SJSA1 (cell line): ENCODE measurements around the gene C1QTNF6. TPM values are rescaled to one million over a fixed set of nuclear protein-coding genes. Genes with fewer than 3 reads are reported as not detected.

Experiments
- DNase-seq, 2 experiments: peaks; one replicate each; pipeline ENCODE4 v3.0.0-alpha.2; 2015 to 2020; ENCODE audit warnings: low spot score in 2 of 2, low read depth in 1 of 2
- H3K27ac ChIP-seq: fragments of 250-450 bp; sonication (Bioruptor Pico); 2 replicates; pipeline ENCODE4 v1.5.1; 2020; ENCODE audit warnings: mild to moderate bottlenecking, moderate library complexity
- H3K27me3 ChIP-seq: fragments of 250-450 bp; sonication (Bioruptor Pico); replicated peaks from 2 replicates; pipeline ENCODE4 v1.5.1; 2020; ENCODE audit warnings: mild to moderate bottlenecking, moderate library complexity
- H3K36me3 ChIP-seq: fragments of 250-450 bp; sonication (Bioruptor Pico); 2 replicates; pipeline ENCODE4 v1.5.1; 2020; ENCODE audit warnings: mild to moderate bottlenecking
- H3K4me1 ChIP-seq: fragments of 250-450 bp; sonication (Bioruptor Pico); replicated peaks from 2 replicates; pipeline ENCODE4 v1.6.1; 2021; ENCODE audit warnings: mild to moderate bottlenecking
- H3K4me3 ChIP-seq: fragments of 250-450 bp; sonication (Bioruptor Pico); 2 replicates; pipeline ENCODE4 v1.5.1; 2020; ENCODE audit warnings: mild to moderate bottlenecking
- H3K9me3 ChIP-seq: fragments of 250-450 bp; sonication (Bioruptor Pico); replicated peaks from 2 replicates; pipeline ENCODE4 v1.5.1; 2020; ENCODE audit warnings: mild to moderate bottlenecking
- total RNA-seq: library from RNA; depleted of rRNA; stranded (reverse); fragments of >200 nt; shearing (Covaris generic); gene quantifications from 2 replicates; pipeline ENCODE4 v1.2.3, GENCODE V29; 2014

The C1QTNF6 gene
- total RNA-seq, 1 experiment from 2014 or later = 3.4 TPM

DNA sequence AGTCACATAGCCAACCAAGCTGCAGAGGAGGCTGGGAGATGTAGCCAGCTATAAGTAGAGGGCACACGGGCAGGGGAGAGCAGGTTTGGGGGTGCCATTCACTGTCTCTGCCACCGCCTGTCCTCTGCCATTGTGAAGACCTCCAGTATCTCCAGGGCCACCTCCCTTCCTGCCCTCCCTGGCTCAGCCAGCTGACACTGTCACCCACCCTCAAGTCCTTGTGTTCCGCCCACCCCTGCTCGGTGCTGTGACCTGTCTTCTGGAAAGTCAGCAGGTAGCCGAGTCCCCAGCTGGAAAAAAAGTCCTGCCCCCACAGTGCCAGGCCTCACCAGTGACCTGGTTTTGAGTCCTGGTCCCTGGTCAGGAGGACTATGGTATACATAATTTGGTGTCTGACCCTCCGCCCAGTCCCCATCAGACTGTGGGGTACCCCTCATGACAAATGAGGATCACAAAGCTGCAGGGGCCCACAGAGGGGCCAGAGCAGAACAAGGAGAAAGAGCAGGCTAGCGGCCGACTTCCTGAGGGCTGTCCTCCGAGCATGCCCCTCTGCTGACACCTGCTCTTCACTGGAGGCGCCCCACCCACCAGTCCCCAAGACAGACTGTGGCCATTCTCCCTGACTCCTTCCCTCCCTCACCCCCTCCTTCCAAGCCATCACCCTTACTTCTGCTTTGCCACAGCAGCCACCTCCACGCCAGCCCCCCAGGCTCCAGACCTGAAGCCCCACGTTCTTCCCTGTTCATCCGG lies 31.2 kb downstream of the C1QTNF6 start:
- Histone ChIP-seq H3K27me3 (0 out of 2 replicates have a peak, but pooled peaks cover 2% of the 10 kb centered on the region), H3K4me3 (no peak overlapping the region), H3K9me3 (0 out of 2 replicates have a peak, but pooled peaks cover 14% of the 10 kb centered on the region), H3K36me3 (no peaks in the 10 kb centered on the region), H3K4me1 (no peaks in the 10 kb centered on the region), H3K27ac (no peak overlapping the region)
- DNase-seq = no peak

DNA sequence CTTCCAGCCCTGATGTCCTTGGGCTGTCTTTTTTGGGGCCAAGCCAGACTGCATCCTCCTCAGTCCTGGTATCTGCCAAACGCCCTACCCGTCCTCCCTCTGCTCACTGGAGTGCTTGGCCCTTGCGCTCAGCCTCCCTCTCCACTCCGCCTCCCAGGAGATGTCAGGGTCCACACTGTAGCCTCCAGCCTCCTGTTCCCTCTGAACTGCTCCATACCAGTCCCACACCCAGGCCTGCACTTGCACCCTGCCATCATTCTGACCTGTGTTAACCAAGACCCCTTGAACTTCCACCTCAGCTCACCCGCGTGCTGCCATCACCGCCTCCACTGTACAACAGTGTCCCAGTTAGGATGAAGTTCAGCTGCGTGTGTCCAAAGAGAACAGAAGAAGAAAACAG lies 32.1 kb downstream of the C1QTNF6 start:
- H3K9me3 ChIP-seq = 0 out of 2 replicates have a peak, but pooled peaks cover 6% of the 10 kb centered on the region
- no peak overlapping the region for H3K4me3 ChIP-seq
- no peaks in the 10 kb centered on the region for H3K36me3 ChIP-seq
- H3K27ac ChIP-seq = no peak overlapping the region
- H3K27me3 ChIP-seq = 0 out of 2 replicates have a peak, but pooled peaks cover 2% of the 10 kb centered on the region
- H3K4me1 ChIP-seq = no peaks in the 10 kb centered on the region
- no peak for DNase-seq

DNA sequence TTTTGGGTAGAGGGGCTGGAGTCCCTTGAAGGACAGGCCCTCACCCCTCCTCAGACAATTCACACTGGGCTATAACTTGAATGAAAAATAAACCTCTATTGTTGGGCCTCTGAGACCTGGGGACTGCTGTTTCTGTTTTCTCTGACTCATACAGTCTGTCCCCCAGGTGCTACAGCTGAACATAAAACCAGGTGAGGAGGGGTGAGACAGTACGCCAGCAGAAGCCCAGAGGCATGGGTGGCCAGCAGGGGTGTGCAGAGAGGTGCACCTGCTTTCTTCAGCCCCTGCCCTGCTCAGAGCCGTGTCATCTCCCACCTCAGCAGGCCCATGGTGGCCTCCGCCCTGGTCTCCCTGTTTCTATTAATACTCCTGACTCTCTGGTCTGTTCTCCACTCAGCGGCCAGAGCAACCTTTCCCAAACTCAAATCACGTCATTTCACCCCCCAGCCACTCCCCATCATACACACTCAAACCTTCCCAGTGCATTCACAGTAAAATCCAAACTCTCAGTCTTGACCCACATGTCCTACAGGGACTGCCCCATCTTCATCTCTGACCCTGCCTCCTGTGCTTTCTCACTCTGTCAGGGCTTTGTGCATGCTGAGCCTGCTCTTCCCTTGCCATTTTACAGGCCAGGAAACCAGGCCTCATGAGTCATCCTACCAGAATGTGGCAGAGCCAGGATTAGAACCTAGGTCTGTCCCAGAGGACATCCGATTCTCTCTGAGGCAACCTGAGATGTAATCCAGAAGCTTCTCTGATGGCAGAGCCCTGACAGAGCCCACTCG lies 32.9 kb downstream of the C1QTNF6 start:
- 0 out of 2 replicates have a peak, but pooled peaks cover 6% of the 10 kb centered on the region for H3K9me3 ChIP-seq
- H3K4me1 ChIP-seq = no peaks in the 10 kb centered on the region
- no peak overlapping the region for H3K27ac ChIP-seq
- no peak for DNase-seq
- H3K36me3 ChIP-seq = no peaks in the 10 kb centered on the region
- H3K4me3 ChIP-seq = no peak overlapping the region
- H3K27me3 ChIP-seq = 0 out of 2 replicates have a peak, but pooled peaks cover 2% of the 10 kb centered on the region

DNA sequence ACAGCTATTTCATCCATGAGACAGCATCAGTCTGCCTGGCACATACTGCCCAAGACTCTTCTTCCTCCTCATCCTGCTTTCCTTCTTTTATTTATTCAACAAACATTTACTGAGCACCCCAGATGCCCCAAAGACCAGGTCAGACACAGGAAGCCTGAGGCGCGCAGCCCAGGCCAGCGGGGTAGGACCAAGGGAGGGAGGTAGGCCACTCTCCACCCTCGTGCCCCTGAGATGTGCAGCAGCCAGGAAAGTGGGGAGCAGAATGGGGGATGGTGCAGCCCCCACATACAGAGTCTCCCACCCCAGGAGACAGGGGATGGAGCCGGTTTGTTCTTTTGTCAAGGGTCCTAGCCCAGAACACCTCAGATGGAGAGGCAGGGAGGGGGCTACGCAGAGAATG lies 34.1 kb downstream of the C1QTNF6 start:
- no peak overlapping the region for H3K27ac ChIP-seq
- DNase-seq = no peak
- H3K36me3 ChIP-seq = no peaks in the 10 kb centered on the region
- no peaks in the 10 kb centered on the region for H3K4me1 ChIP-seq
- no peak overlapping the region for H3K4me3 ChIP-seq
- 0 out of 2 replicates have a peak, but pooled peaks cover 6% of the 10 kb centered on the region for H3K9me3 ChIP-seq
- H3K27me3 ChIP-seq = 0 out of 2 replicates have a peak, but pooled peaks cover 2% of the 10 kb centered on the region

DNA sequence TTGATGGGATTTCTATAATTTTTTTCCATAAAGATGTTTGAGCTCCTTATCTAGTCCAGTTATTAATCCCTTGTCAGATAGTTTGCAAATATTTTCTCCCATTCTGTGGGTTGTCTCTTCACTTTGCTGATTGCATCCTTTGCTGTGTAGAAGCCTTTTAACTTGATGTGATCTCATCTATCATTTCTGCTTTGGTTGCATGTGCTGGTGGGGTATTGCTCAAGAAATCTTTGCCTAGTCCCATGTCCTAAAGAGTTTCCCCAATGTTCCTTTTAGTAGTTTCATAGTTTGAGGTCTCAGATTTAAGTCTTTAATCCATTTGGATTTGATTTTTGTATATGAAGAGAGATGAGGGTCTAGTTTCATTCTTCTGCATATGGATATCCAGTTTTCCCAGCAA lies 36.6 kb downstream of the C1QTNF6 start:
- no peak overlapping the region for H3K4me3 ChIP-seq
- H3K27me3 ChIP-seq = no peaks in the 10 kb centered on the region
- H3K4me1 ChIP-seq = no peaks in the 10 kb centered on the region
- H3K27ac ChIP-seq = no peak overlapping the region
- H3K9me3 ChIP-seq = 0 out of 2 replicates have a peak, but pooled peaks cover 6% of the 10 kb centered on the region
- H3K36me3 ChIP-seq = no peaks in the 10 kb centered on the region
- no peak for DNase-seq

DNA sequence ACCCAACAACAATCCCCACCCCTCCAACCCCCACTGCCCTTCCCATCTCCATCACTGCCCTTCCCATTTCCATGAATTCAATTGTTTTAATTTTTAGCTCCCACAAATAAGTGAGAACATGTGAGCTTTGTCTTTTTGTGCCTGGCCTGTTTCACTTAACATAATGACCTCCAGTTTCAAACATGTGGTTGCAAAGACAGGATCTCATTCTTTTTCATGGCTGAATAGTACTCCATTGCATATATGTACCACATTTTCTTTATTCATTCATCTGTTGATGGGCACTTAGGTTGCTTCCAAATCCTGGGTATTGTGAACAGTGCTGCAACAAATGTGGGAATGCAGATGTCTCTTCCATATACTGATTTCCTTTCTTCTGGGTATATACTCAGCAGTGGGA lies 37.3 kb downstream of the C1QTNF6 start:
- H3K9me3 ChIP-seq = 0 out of 2 replicates have a peak, but pooled peaks cover 6% of the 10 kb centered on the region
- no peak for DNase-seq

DNA sequence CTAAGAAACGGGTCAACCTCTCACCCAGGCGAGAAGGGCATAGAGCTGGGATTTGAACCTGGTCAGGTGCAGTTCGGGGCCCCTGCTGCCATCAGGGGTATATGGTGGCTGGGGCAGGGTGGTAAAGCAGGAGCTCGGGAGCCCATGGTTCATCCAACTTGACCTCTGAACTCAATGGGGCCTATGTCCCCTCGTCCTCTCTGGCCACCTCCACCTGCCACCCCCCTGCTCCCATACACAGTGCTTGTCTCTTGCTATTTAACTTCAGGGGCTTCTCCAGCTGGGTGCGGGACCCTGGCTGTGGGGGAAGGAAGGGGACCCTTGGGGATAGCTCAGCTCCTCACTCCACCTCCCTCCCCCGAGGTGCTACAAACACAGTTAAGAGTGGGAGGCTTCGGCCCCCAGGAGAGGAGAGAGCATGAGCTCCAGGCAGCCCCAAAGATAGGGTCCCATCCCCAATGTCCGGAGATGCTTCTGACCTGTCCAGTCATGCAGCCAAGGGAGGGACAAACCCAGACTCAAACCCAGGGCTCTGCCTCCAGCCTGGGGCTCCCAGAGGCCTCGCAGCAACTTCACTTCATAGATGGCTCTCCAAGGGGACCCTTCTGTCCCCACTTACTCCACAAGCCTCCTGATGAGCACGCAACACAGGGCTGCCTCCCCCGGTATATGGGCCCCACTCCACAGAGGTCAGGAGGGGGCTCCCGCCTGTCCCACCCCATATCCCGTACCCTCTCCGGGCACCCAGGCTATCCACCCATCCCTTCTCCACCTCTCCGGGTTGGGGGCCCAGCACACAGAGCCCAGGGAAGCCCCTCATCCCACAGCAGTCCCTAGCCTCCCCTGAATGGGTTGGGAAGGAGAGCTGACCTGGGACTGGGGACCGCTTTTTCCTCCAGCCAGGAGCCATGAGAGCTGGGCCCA lies 39.0 kb downstream of the C1QTNF6 start:
- no peaks in the 10 kb centered on the region for H3K27me3 ChIP-seq
- no peak overlapping the region for H3K4me3 ChIP-seq
- no peak for DNase-seq

More for the DNA sequence above, 37.3 kb downstream of the C1QTNF6 start:
- no peak overlapping the region for H3K4me3 ChIP-seq
- no peak overlapping the region for H3K27ac ChIP-seq
- no peaks in the 10 kb centered on the region for H3K27me3 ChIP-seq
- peaks cover 2% of the 10 kb centered on the region for H3K4me1 ChIP-seq
- no peaks in the 10 kb centered on the region for H3K36me3 ChIP-seq

DNA sequence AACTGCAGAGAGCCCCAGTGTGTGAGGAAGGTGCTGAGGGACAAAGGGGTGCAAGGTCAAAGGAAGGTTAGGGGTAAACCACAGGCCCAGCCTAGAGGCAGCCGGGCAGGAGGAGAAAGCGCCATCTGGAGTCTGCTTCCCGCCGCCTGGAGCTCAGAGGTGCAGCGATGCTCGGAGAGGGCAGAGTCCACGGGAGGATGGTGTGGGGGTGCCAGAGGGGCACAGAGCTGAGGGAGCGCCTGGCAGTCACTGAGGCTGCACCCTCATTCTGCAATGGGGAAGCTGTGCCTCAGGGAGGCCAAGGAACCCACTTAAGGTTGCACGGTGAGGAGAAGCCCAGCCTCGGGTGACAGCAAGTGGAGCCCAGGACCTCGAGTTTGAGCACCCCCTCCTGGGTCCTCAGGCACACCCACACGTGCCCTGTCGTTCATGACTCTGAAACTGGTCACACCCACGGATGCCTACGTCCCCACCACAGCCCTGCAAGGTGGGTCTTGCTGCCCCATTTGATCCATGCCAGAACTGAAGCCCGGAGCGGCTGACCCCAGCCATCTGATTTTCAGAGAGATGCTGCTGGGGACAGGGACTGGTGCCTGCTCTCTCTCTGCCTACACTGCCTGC lies 39.9 kb downstream of the C1QTNF6 start:
- no peaks in the 10 kb centered on the region for H3K27me3 ChIP-seq
- DNase-seq = no peak
- H3K9me3 ChIP-seq = no peaks in the 10 kb centered on the region
- peaks cover 12% of the 10 kb centered on the region for H3K4me1 ChIP-seq
- no peaks in the 10 kb centered on the region for H3K36me3 ChIP-seq
- no peak overlapping the region for H3K4me3 ChIP-seq
- no peak overlapping the region for H3K27ac ChIP-seq

More for the DNA sequence above, 39.0 kb downstream of the C1QTNF6 start:
- Histone ChIP-seq H3K27ac (no peak overlapping the region), H3K36me3 (no peaks in the 10 kb centered on the region), H3K9me3 (no peaks in the 10 kb centered on the region), H3K4me1 (peaks cover 12% of the 10 kb centered on the region)

DNA sequence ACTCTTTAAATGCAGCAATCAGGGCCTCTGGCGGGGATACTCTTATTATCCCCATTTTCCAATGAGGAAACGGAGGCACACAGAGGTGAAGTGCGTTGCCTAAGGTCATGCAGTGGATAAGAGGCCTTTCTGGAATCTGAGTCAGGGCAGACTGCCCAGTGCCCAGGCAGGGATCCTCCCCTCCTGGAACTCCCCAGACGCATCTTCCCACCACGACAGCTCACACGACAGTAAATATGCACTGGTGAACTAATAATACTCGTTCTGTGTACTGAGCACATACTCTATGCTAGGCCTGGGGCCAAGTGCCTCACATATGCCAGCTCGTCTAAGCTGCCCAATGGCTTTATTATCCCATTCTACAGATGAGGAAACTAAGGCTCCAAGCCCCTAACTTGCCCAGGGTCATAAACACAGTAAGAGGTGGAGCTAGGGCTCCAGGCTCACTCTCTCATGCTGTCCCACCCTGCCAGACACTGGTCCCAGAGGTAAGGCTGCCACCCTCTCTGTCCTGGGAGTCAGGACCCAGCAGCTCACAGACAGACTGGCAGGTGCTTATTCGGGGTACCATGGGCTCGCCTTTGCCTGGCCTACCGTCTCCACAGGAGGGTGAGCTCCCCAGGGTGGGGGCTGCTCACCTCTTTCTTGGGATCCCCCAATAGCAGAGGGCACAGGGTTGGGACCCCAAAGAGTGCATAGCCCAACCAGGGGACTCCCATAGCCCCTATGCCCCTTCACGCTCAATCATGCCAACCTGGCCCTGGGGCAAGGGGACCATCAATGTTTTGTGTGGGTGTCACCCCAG lies 40.7 kb downstream of the C1QTNF6 start:
- Histone ChIP-seq H3K36me3 (no peaks in the 10 kb centered on the region), H3K27ac (no peak overlapping the region), H3K27me3 (no peaks in the 10 kb centered on the region), H3K9me3 (no peaks in the 10 kb centered on the region), H3K4me3 (no peak overlapping the region), H3K4me1 (peaks cover 12% of the 10 kb centered on the region)
- no peak for DNase-seq

DNA sequence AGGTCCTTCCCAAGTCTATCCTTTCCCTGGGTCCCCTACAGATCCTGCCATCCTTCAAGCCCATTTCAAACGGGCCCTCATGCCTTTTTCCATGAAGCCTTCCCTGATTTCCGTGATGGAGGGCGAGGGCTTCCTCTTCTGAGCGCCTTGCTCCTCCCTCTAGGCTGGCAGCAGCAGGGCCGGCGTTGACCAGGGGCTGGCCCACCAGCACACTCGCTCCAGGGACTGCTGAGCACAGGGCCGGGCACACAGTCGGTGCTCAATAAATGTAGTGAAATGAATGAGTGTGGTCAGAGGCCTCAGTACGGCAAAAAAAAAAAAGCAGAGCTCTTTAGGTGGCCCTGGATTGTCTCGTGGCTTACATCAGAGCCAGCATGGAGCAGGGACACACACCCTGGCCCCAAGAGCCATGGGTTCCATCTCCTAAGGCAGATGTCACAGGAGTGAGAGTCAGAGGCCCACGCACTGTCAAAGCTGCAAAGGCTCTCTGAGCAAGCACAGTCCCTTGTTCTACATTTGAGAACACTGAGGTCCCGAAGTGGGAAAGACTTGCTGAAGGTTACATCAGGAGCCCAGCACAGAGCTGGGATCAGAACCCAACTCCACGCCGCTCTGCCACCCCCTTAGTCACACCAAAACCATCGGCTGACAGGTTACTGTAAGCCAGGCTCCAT lies 41.4 kb downstream of the C1QTNF6 start:
- Histone ChIP-seq H3K4me1 (peaks cover 12% of the 10 kb centered on the region), H3K27ac (no peak overlapping the region), H3K27me3 (no peaks in the 10 kb centered on the region), H3K4me3 (no peak overlapping the region), H3K9me3 (no peaks in the 10 kb centered on the region), H3K36me3 (no peaks in the 10 kb centered on the region)
- no peak for DNase-seq

DNA sequence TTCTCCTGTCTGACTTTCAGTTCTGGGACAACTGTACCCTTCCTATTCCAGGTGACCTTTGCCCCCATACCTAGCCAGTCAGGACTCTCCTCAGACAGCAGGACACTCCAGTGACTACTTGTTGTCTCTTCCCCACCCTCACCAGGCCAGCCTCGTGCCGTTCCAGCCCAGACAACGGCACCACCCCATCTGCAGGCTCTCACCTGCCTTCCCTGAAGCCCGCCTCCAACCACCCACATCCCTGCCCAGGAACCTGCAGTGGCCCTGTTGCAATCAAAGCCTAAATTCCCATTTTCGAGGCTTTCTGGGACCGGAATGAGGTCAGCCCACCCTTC lies 42.0 kb downstream of the C1QTNF6 start:
- H3K4me3 ChIP-seq = no peak overlapping the region
- H3K27ac ChIP-seq = no peak overlapping the region
- DNase-seq = no peak
- H3K9me3 ChIP-seq = no peaks in the 10 kb centered on the region
- H3K27me3 ChIP-seq = no peaks in the 10 kb centered on the region
- no peaks in the 10 kb centered on the region for H3K36me3 ChIP-seq
- H3K4me1 ChIP-seq = peaks cover 12% of the 10 kb centered on the region
